PFSK-1 (cell line): ENCODE results near the gene RFX2.

Experiments
- FOXP2 ChIP-seq: optimal IDR thresholded peaks from 2 replicates; pipeline ENCODE3; 2011; ENCODE audit warnings: borderline replicate concordance, control low read depth, inconsistent platforms; ENCODE audit not compliant: insufficient read depth; ENCODE audit errors: extremely low read length, extremely low read depth
- POLR2AphosphoS5 ChIP-seq: IDR thresholded peaks from 2 replicates; pipeline ENCODE4 v1.6.1; 2012; ENCODE audit warnings: low read depth, mild to moderate bottlenecking, control low read depth, low read length, moderate library complexity
- REST ChIP-seq, 2 experiments: IDR thresholded peaks; 2 replicates each; pipeline versions ENCODE4 v1.6.1 to v1.8.0; 2011 to 2012; ENCODE audit warnings: low read depth in 2 of 2, low read length in 2 of 2, control low read depth in 1 of 2, inconsistent platforms in 1 of 2, mild to moderate bottlenecking in 1 of 2, moderate library complexity in 1 of 2; ENCODE audit not compliant: insufficient read depth in 1 of 2
- SIN3A ChIP-seq: IDR thresholded peaks from 2 replicates; pipeline ENCODE4 v1.6.1; 2012; ENCODE audit warnings: mild to moderate bottlenecking, low read length, moderate library complexity, borderline replicate concordance; ENCODE audit not compliant: insufficient read depth
- TAF1 ChIP-seq: IDR thresholded peaks from 2 replicates; pipeline ENCODE4 v1.6.1; 2012; ENCODE audit warnings: low read length, control low read depth, borderline replicate concordance; ENCODE audit not compliant: insufficient read depth

- TF ChIP-seq POLR2AphosphoS5 (no peak), SIN3A (no peak), TAF1 (no peak), REST (IDR thresholded peaks at IDR 0.05; ENCODE audit: insufficient read depth in 1 of 2, low read depth in 2 of 2, low read length in 2 of 2) (no peak), FOXP2 (no peak)
Measured at GRCh38 chr19:5997371-5997770, 112.9 kb downstream of the RFX2 start.
